Hindlimb muscle (tissue), 1 donor: Measurements from ENCODE around the gene EPHA4. TPM values are rescaled to one million over a fixed set of nuclear protein-coding genes. Genes with fewer than 3 reads are reported as not detected.
"Not testable (repeated sequence)": the region's sequence is repeated elsewhere in the genome, so short reads cannot be mapped to it uniquely, and the experiment has no call there.

Experiments
- DNase-seq: peaks from one replicate; pipeline ENCODE4 v3.0.0-alpha.2; 2013
- polyA plus RNA-seq: library from polyadenylated mRNA; unstranded; fragments of 120-200 nt; gene quantifications from one replicate; pipeline ENCODE4 v1.2.1, GENCODE V29; 2013; ENCODE audit not compliant: insufficient read length

Gene EPHA4
- polyA plus RNA-seq, 1 donor = 12.2 TPM

DNA sequence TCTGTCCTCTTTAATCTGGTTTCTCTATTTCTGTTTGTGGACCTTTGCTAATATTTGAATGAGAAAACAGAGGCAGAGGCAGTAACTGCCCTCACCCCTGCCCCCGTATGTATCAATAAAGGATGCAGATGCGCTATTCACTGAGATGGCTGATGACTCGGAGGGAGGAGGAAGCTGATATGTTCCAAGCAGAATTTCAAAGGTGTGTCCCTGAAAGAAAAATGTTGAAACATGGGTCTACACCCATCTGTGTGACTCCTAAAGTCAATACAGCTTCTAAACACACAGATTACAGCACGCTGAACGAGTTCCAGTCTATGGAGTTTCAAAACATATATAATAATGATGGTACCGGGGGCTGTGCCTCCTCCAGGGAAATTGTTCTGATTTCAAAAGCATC lies 38.8 kb downstream of the EPHA4 start:
- no peak for DNase-seq

- DNase-seq = no peak
Measured at GRCh38 chr2:221532641-221533040, 39.5 kb downstream of the EPHA4 start.

- DNase-seq = no peak
Measured at GRCh38 chr2:221530653-221531037, 41.5 kb downstream of the EPHA4 start.

DNA sequence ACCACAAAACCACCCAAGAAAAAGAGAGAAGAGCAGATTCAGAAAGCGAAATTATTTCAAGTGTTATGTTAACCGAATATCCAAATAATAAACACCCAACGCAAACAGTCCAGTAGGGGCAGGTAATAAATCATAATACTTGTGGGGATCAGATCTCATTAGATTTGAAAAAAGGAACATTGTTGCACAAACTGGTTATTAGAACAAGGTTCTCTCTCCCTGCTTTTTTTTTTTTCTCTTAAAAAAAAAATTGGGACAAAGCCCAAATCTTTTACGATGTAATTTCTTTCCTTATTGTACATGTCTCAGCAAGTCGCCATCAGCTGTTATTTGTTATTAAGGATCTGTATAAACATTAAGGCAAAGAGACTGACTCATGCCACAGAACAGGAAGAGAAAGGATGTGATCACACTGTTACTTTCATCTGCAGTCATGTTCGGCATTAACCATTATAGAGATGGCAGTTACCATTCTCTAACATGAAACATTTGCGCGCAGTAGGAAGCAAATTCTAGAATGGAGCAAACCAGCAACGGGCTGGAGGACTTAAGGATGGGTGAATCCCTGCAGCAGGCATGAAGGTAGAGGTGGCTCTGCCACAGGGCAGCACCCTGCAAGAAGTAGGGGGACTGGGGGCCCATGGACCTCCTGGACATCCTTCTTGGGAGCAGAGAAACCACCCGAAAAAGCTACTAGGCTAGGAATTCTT lies 42.0 kb downstream of the EPHA4 start:
- no peak for DNase-seq

GRCh38 chr2:221529177-221529942 lies 42.7 kb downstream of the EPHA4 start:
- no peak for DNase-seq

DNA sequence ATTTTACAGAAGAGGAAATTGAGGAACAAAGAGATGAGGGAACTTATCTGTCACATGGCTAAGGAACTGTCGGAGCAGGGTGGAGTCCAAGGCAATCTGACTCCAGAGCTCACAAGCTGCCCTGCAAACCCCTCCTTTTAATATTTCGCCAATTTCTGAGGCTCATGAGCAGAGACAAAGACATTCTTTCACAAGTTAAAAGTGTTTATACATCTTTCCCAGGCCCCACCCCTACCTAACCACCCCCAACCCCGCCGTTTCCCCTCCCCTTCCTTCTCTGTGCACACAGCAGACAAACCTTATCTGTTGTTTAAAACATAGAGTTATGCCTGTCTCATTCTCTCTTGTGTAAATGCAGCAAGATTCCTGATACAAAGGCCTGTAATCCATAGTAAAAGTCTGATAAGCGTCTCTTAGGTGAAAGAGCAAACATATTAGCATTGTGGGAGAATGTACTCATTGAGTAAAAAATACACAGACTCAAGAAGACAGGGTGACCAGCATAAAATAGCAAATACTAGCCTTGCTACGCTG lies 44.3 kb downstream of the EPHA4 start:
- DNase-seq = no peak

GRCh38 chr2:221524158-221524557 lies 47.9 kb downstream of the EPHA4 start:
- DNase-seq = no peak

- DNase-seq = no peak
Measured at GRCh38 chr2:221521233-221521845, 50.8 kb downstream of the EPHA4 start.

GRCh38 chr2:221518935-221519625 lies 53.0 kb downstream of the EPHA4 start:
- no peak for DNase-seq

- DNase-seq = no peak
Measured at GRCh38 chr2:221518201-221518934, 53.7 kb downstream of the EPHA4 start.

- DNase-seq = no peak
Measured at GRCh38 chr2:221517696-221518151, 54.4 kb downstream of the EPHA4 start.

- no peak for DNase-seq
Measured at GRCh38 chr2:221517146-221517695, 54.9 kb downstream of the EPHA4 start.

DNA sequence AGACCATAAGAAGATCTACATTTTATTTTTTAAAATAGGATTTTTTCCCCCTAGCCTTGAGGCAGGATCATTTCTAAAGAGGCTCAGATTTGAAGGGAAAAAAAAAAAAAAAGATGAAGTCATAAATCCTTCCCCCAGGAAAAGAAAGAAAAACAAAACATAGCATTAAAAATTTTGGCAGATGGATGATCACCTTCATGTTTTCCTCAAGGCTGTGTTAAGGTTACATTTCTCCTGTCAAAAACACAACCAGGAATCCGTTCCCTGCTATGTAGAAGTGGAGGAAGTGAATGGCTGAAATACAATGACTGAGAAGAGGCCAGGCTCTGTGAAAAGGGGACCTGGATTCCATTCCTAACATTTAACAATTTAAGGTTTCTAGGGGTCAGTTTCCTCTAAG lies 56.2 kb downstream of the EPHA4 start:
- DNase-seq = no peak

DNA sequence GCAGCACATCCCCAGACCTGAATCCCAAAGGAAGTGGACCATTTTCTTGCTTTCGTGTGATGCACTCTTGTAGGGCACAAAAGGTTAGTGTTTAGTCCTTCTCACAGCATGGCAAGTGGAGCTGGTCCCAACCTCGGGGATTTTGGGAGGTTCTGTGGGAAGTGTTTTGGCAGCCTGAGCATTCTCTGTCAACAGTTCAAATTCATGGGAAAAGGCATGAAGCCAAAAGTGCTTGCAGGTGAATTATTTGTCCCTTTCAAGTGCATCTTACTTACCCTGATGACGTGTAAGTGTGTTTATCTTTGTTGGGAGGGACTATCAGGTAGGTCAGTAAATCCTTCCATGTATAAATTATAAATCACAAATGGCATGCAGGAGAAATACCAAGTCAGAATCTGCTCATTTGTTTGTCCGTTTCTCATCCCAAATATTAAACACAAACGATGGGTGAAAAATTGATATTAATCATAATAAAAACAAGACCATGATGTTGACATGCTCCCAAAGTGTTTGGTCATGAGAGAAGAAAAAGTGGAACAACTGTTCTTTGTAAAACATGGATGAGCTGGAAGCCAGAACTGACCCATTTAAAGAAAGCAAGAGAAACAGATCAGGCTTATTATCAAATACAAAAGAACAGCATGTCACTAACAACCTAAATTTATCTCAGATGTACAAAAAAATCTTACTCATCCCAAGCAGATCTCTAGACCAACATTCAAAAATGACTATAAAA lies 57.6 kb downstream of the EPHA4 start:
- DNase-seq = no peak

- DNase-seq = no peak
Measured at GRCh38 chr2:221513232-221513631, 58.9 kb downstream of the EPHA4 start.

DNA sequence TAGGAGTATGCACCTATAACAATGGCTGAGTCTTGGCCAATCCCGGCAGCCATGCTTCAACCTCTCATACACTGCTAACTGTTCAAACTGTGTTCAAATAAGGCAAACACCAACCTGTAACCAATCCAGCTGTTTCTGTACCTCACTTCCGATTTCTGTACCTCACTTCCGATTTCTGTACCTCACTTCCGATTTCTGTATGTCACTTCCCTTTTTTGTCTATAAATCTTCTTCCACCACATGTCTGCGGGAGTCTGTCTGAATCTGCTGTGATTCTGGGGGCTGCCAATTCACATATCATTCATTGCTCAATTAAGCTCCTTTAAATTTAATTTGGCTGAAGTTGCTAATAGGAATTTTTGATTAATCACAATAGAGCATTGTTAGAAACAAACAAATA lies 60.8 kb downstream of the EPHA4 start:
- DNase-seq = not testable (repeated sequence)

DNA sequence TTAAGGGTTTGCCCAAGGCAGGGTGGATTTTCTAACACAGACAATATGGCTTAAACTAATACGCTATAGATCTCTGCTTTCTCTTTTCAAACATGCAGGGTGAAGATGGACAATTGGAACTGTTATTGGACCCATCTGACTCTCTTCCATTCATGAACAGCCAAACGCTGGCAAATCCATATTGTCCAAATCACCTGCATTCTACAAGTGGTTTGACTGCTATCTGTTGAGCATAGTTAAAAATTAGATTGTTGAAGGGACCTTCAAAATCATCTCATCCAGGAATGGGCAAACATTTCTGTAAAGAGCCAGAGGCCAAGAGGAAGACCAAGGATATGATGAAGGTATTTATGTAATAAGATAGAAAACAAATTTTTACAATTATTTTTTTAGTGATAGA lies 65.6 kb downstream of the EPHA4 start:
- DNase-seq = no peak

GRCh38 chr2:221505605-221506004 lies 66.5 kb downstream of the EPHA4 start:
- no peak for DNase-seq

DNA sequence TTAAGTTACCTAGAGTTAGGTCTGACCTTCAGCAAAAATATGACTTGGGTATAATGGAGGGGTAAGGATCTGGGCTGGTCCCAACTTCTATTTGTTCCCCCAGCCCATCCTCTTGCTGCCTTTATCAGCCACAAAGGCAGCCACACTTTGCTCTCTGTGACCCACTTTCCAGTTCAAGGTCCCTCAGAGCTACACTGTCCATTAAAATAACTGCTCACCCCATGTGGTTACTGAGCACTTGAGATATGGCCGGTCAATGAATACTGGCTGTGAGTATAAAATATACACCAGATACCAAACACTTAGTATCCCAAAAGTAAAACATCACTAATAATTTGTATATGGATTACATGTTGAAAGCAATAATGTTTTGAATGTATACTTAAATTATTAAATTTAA lies 67.2 kb downstream of the EPHA4 start:
- DNase-seq = no peak

- DNase-seq = no peak
Measured at GRCh38 chr2:221503965-221504364, 68.1 kb downstream of the EPHA4 start.
